Suprapubic skin (tissue), 4 donors: Measurements from ENCODE around the gene TCHH. TPM values are rescaled to one million over a fixed set of nuclear protein-coding genes. Genes with fewer than 3 reads are reported as not detected.

Experiments
- DNase-seq, 2 donors: peaks; one replicate each; pipeline ENCODE4 v3.0.0-alpha.2; 2019; ENCODE audit warnings: low spot score in 2 of 2
- H3K27ac ChIP-seq: fragments of 200-600 bp; sonication (generic); one replicate; pipeline ENCODE4 v1.5.1; 2019
- H3K27me3 ChIP-seq: fragments of 200-600 bp; sonication (generic); one replicate; pipeline ENCODE4 v1.5.1; 2019
- H3K36me3 ChIP-seq: fragments of 200-600 bp; sonication (generic); one replicate; pipeline ENCODE4 v1.5.1; 2019
- H3K4me1 ChIP-seq: fragments of 200-600 bp; sonication (generic); one replicate; pipeline ENCODE4 v1.5.1; 2019
- H3K4me3 ChIP-seq: fragments of 200-600 bp; sonication (generic); one replicate; pipeline ENCODE4 v1.5.1; 2019; ENCODE audit warnings: mild to moderate bottlenecking
- H3K9me3 ChIP-seq: fragments of 200-600 bp; sonication (generic); one replicate; pipeline ENCODE4 v1.5.1; 2019
- CTCF ChIP-seq, 2 donors: fragments of 200-600 bp in 1 of 2; fragments of 450-650 bp in 1 of 2; sonication (generic) in 1 of 2; IDR thresholded peaks; one replicate each; pipeline ENCODE4 v1.5.1; 2016 to 2019; ENCODE audit warnings: antibody characterized with exemption in 2 of 2, mild to moderate bottlenecking in 1 of 2, moderate library complexity in 1 of 2
- EP300 ChIP-seq: sonication (generic); formaldehyde crosslinking; IDR thresholded peaks from one replicate; pipeline ENCODE4 v1.6.1; 2017; ENCODE audit warnings: antibody characterized with exemption
- POLR2A ChIP-seq, 2 donors: fragments of 450-650 bp; IDR thresholded peaks; one replicate each; pipeline ENCODE4 v1.6.1; 2017; ENCODE audit warnings: antibody characterized with exemption in 2 of 2, mild to moderate bottlenecking in 2 of 2, moderate library complexity in 2 of 2
- POLR2AphosphoS5 ChIP-seq, 3 donors: sonication (generic); formaldehyde crosslinking; IDR thresholded peaks; one replicate each; pipeline ENCODE4 v1.6.1; 2017; ENCODE audit warnings: antibody characterized with exemption in 3 of 3
- total RNA-seq, 4 donors: library from RNA; depleted of rRNA; stranded (reverse); fragments of >200 nt; gene quantifications; one replicate each; pipeline ENCODE4 v1.1.0, GENCODE V29; 2016

The TCHH gene
- total RNA-seq, 4 donors from 2014 or later, result 7.0 to 71.9 (median 37.2) TPM

GRCh38 chr1:152061952-152062351 is 53.3 kb downstream of the TCHH start:
- Histone ChIP-seq H3K36me3 (no peaks in the 10 kb centered on the region), H3K27me3 (peaks cover 30% of the 10 kb centered on the region), H3K4me1 (no peaks in the 10 kb centered on the region), H3K9me3 (no peaks in the 10 kb centered on the region), H3K27ac (no peak overlapping the region), H3K4me3 (no peak overlapping the region)
- no peak for DNase-seq
- TF ChIP-seq EP300, result no peak
- TF ChIP-seq POLR2A (IDR thresholded peaks at IDR 0.05), result no peak
- TF ChIP-seq POLR2AphosphoS5 (IDR thresholded peaks at IDR 0.05), result no peak
- no peak for TF ChIP-seq CTCF (IDR thresholded peaks at IDR 0.05)

Other genes with a start within 250 kb of the TCHH start
- 10 to 100 TPM in 1 of 4 donors, 1 to 10 TPM in 3; 6.7 to 31.5 (median 8.9) TPM for gene THEM4, start 205.9 kb downstream of the TCHH start, total RNA-seq
- gene S100A10, start 121.6 kb downstream of the TCHH start, total RNA-seq, result 100 to 1,000 TPM; 109 to 247 (median 171) TPM
- 100 to 1,000 TPM; 431 to 722 (median 606) TPM for gene S100A11, start 78.4 kb downstream of the TCHH start, total RNA-seq
- gene TCHHL1, start 26.4 kb downstream of the TCHH start, total RNA-seq, result 1 to 10 TPM in 3 of 4 donors, not detected in 1; 1.7 to 4.4 (median 3.3) TPM
- gene RPTN, start 43.8 kb upstream of the TCHH start, total RNA-seq, result 10 to 100 TPM in 3 of 4 donors, 1 to 10 TPM in 1; 9.0 to 40.3 (median 18.2) TPM
- not detected for gene HRNR, start 108.7 kb upstream of the TCHH start, total RNA-seq
- 1,000 to 10,000 TPM in 3 of 4 donors, 100 to 1,000 TPM in 1; 734 to 2,889 (median 2,088) TPM for gene FLG, start 209.8 kb upstream of the TCHH start, total RNA-seq
- gene FLG2, start 244.6 kb upstream of the TCHH start, total RNA-seq, result 1,000 to 10,000 TPM in 3 of 4 donors, 100 to 1,000 TPM in 1; 259 to 1,520 (median 1,297) TPM